Breast epithelium (tissue), 3 donors: ENCODE measurements around the gene EIF2S3B.

Experiments used
- POLR2AphosphoS5 ChIP-seq, 3 donors: sonication (generic); formaldehyde crosslinking; IDR thresholded peaks; one replicate each; pipeline ENCODE4 v1.6.1; 2017; ENCODE audit warnings: antibody characterized with exemption in 3 of 3
- TF ChIP-seq, protein P1 (sequence below), 3 donors: fragments of 450-650 bp; IDR thresholded peaks; one replicate each; pipeline ENCODE4 v1.5.1; 2016 to 2017; ENCODE audit warnings: antibody characterized with exemption in 3 of 3, mild to moderate bottlenecking in 3 of 3, moderate library complexity in 3 of 3

DNA sequence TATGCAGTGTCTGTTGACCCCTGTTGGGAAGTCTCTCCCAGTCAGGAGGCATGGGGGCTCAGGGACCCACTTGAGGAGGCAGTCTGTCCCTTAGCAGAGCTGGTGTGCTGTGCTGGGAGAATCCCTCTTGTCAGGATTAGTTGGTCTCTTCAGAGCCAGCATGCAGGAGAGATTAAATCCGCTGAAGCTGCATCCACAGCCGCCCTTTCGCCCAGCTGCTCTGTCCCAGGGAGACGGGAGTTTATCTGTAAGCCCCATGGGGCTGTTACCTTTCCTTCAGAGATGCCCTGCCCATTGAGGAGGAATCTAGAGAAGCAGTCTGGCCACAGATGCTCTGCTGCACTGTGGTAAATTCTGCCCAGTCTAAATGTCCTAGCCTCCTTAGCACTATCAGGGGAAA, 39.4 kb upstream of the EIF2S3B start:
- TF ChIP-seq, protein P1, sequence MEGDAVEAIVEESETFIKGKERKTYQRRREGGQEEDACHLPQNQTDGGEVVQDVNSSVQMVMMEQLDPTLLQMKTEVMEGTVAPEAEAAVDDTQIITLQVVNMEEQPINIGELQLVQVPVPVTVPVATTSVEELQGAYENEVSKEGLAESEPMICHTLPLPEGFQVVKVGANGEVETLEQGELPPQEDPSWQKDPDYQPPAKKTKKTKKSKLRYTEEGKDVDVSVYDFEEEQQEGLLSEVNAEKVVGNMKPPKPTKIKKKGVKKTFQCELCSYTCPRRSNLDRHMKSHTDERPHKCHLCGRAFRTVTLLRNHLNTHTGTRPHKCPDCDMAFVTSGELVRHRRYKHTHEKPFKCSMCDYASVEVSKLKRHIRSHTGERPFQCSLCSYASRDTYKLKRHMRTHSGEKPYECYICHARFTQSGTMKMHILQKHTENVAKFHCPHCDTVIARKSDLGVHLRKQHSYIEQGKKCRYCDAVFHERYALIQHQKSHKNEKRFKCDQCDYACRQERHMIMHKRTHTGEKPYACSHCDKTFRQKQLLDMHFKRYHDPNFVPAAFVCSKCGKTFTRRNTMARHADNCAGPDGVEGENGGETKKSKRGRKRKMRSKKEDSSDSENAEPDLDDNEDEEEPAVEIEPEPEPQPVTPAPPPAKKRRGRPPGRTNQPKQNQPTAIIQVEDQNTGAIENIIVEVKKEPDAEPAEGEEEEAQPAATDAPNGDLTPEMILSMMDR (IDR thresholded peaks at IDR 0.05): no peak
- TF ChIP-seq POLR2AphosphoS5 (IDR thresholded peaks at IDR 0.05): no peak
